Activated naive CD4-positive, alpha-beta T cell treated with anti-CD3 and anti-CD28 coated beads, Interleukin-2, amount 10 ng/mL, durations not matched to agents 7 days and 5 days (primary cell): ENCODE results near the gene NYAP1.

ENCODE experiments used
- CTCF ChIA-PET: fragments of 350-600 bp; sonication (Branson Sonifier 250); formaldehyde crosslinking; loops from one replicate; lab custom pipeline; 2021; ENCODE audit warnings: antibody characterized with exemption; lab: Charles Lee
- DNase-seq: peaks from one replicate; pipeline ENCODE4 v3.0.0-alpha.2; 2020
- H3K27ac Mint-ChIP-seq: one replicate; pipeline ENCODE4 v1.8.0; 2021; ENCODE audit warnings: mild to moderate bottlenecking, moderate library complexity, mixed read lengths
- H3K27me3 Mint-ChIP-seq: one replicate; pipeline ENCODE4 v1.8.0; 2021; ENCODE audit warnings: mild to moderate bottlenecking, mixed read lengths
- H3K36me3 Mint-ChIP-seq: one replicate; pipeline ENCODE4 v1.8.0; 2021; ENCODE audit warnings: mixed read lengths
- H3K4me1 Mint-ChIP-seq: one replicate; pipeline ENCODE4 v1.8.0; 2021; ENCODE audit warnings: mixed read lengths
- H3K4me3 Mint-ChIP-seq: one replicate; pipeline ENCODE4 v1.8.0; 2021; ENCODE audit warnings: mild to moderate bottlenecking, moderate library complexity, mixed read lengths
- H3K9me3 Mint-ChIP-seq: one replicate; pipeline ENCODE4 v1.8.0; 2021; ENCODE audit warnings: mixed read lengths

NYAP1 gene

GRCh38 chr7:100482728-100483089 is 1.0 kb upstream of the NYAP1 start:
- peaks cover 23% of the 10 kb centered on the region for H3K4me1 Mint-ChIP-seq
- H3K4me3 Mint-ChIP-seq: peak overlapping the region; percentile 83
- peaks cover 3% of the 10 kb centered on the region for H3K36me3 Mint-ChIP-seq
- no peak for DNase-seq
- peaks cover 23% of the 10 kb centered on the region for H3K27me3 Mint-ChIP-seq
- CTCF ChIA-PET: interaction anchor here (0.6 to 2.2 kb wide), 19 partner anchors 11 to 223 kb away, joined by 3 to 18 read pairs (median 4); partner anchors contain the start of genes MEPCE, MOSPD3 and ZCWPW1
- no peaks in the 10 kb centered on the region for H3K9me3 Mint-ChIP-seq
- H3K27ac Mint-ChIP-seq: no peak overlapping the region

- Mint-ChIP-seq H3K4me1 (peaks cover 23% of the 10 kb centered on the region), H3K27ac (no peak overlapping the region)
These were observed 521 bp upstream of the NYAP1 start for GRCh38 chr7:100483090-100483721.

GRCh38 chr7:100484673-100485045 is 932 bp downstream of the NYAP1 start:
- CTCF ChIA-PET: interaction anchor here (0.7 to 1.6 kb wide), 4 partner anchors 11 to 80 kb away, joined by 3 to 5 read pairs (median 3); no protein-coding TSS in a partner anchor
- Mint-ChIP-seq H3K36me3 (no peaks in the 10 kb centered on the region), H3K27ac (no peak overlapping the region), H3K4me1 (peaks cover 19% of the 10 kb centered on the region), H3K4me3 (peak overlapping the region; percentile 16), H3K27me3 (peaks cover 23% of the 10 kb centered on the region), H3K9me3 (no peaks in the 10 kb centered on the region)
- DNase-seq: no peak

More at GRCh38 chr7:100483090-100483721, 521 bp upstream of the NYAP1 start:
- CTCF ChIA-PET: interaction anchor here (0.6 to 2.2 kb wide), 18 partner anchors 10 to 222 kb away, joined by 3 to 18 read pairs (median 4); partner anchors contain the start of genes MEPCE, MOSPD3 and ZCWPW1
- peak; percentile 83 for DNase-seq
- peaks cover 1% of the 10 kb centered on the region for H3K36me3 Mint-ChIP-seq
- peaks cover 23% of the 10 kb centered on the region for H3K27me3 Mint-ChIP-seq
- no peaks in the 10 kb centered on the region for H3K9me3 Mint-ChIP-seq
- peak overlapping the region; percentile 83 for H3K4me3 Mint-ChIP-seq

GRCh38 chr7:100485471-100485876 is 1.7 kb downstream of the NYAP1 start:
- H3K9me3 Mint-ChIP-seq: no peaks in the 10 kb centered on the region
- H3K4me3 Mint-ChIP-seq: no peak overlapping the region
- CTCF ChIA-PET: interaction anchor here (0.7 to 1.6 kb wide), 4 partner anchors 10 to 79 kb away, joined by 3 to 5 read pairs (median 3); no protein-coding TSS in a partner anchor
- DNase-seq: no peak
- H3K27me3 Mint-ChIP-seq: peaks cover 30% of the 10 kb centered on the region
- H3K4me1 Mint-ChIP-seq: peaks cover 20% of the 10 kb centered on the region
- H3K27ac Mint-ChIP-seq: no peak overlapping the region
- no peaks in the 10 kb centered on the region for H3K36me3 Mint-ChIP-seq

GRCh38 chr7:100486111-100486636 is 2.4 kb downstream of the NYAP1 start:
- Mint-ChIP-seq H3K9me3 (no peaks in the 10 kb centered on the region), H3K4me3 (no peak overlapping the region), H3K27me3 (peaks cover 36% of the 10 kb centered on the region), H3K4me1 (peaks cover 19% of the 10 kb centered on the region), H3K27ac (no peak overlapping the region), H3K36me3 (no peaks in the 10 kb centered on the region)
- CTCF ChIA-PET: interaction anchor here (1.6 kb wide), 1 partner anchor 78 kb away, joined by 3 read pairs; no protein-coding TSS in a partner anchor
- no peak for DNase-seq

- Mint-ChIP-seq H3K4me3 (no peak overlapping the region), H3K9me3 (no peaks in the 10 kb centered on the region), H3K27ac (no peak overlapping the region), H3K36me3 (no peaks in the 10 kb centered on the region), H3K27me3 (peaks cover 43% of the 10 kb centered on the region), H3K4me1 (peaks cover 16% of the 10 kb centered on the region)
- no peak for DNase-seq
- CTCF ChIA-PET: interaction anchor here (2.4 kb wide), 1 partner anchor 73 kb away, joined by 9 read pairs; no protein-coding TSS in a partner anchor
These were observed 3.2 kb downstream of the NYAP1 start for GRCh38 chr7:100486753-100487446.

- CTCF ChIA-PET: interaction anchor here (2.4 kb wide), 1 partner anchor 71 kb away, joined by 9 read pairs; no protein-coding TSS in a partner anchor
- DNase-seq: no peak
These were observed 4.8 kb downstream of the NYAP1 start for GRCh38 chr7:100488333-100489095.

GRCh38 chr7:100489121-100489520 is 5.4 kb downstream of the NYAP1 start:
- Mint-ChIP-seq H3K36me3 (no peaks in the 10 kb centered on the region), H3K27me3 (peaks cover 62% of the 10 kb centered on the region), H3K9me3 (no peaks in the 10 kb centered on the region), H3K4me1 (peaks cover 19% of the 10 kb centered on the region), H3K4me3 (no peak overlapping the region), H3K27ac (no peak overlapping the region)
- DNase-seq: no peak
- CTCF ChIA-PET: interaction anchor here (1.1 to 2.4 kb wide), 2 partner anchors 12 to 70 kb away, joined by 3 to 9 read pairs; no protein-coding TSS in a partner anchor

More at GRCh38 chr7:100488333-100489095, 4.8 kb downstream of the NYAP1 start:
- Mint-ChIP-seq H3K36me3 (no peaks in the 10 kb centered on the region), H3K4me3 (no peak overlapping the region), H3K27ac (no peak overlapping the region), H3K9me3 (no peaks in the 10 kb centered on the region), H3K27me3 (peaks cover 59% of the 10 kb centered on the region), H3K4me1 (peaks cover 16% of the 10 kb centered on the region)

- DNase-seq: peak; percentile 66
- CTCF ChIA-PET: interaction anchor here (1.1 to 1.3 kb wide), 2 partner anchors 13 to 21 kb away, joined by 3 to 4 read pairs; no protein-coding TSS in a partner anchor
- H3K9me3 Mint-ChIP-seq: no peaks in the 10 kb centered on the region
- peaks cover 23% of the 10 kb centered on the region for H3K4me1 Mint-ChIP-seq
- H3K27me3 Mint-ChIP-seq: peaks cover 65% of the 10 kb centered on the region
- no peak overlapping the region for H3K27ac Mint-ChIP-seq
- no peak overlapping the region for H3K4me3 Mint-ChIP-seq
- no peaks in the 10 kb centered on the region for H3K36me3 Mint-ChIP-seq
These were observed 6.1 kb downstream of the NYAP1 start for GRCh38 chr7:100489824-100490223.

- Mint-ChIP-seq H3K4me3 (no peak overlapping the region), H3K4me1 (peaks cover 24% of the 10 kb centered on the region), H3K9me3 (no peaks in the 10 kb centered on the region), H3K36me3 (no peaks in the 10 kb centered on the region), H3K27ac (no peak overlapping the region), H3K27me3 (peaks cover 69% of the 10 kb centered on the region)
- CTCF ChIA-PET: interaction anchor here (1.1 to 1.3 kb wide), 2 partner anchors 13 to 22 kb away, joined by 3 to 4 read pairs; no protein-coding TSS in a partner anchor
- DNase-seq: no peak
These were observed 6.9 kb downstream of the NYAP1 start for GRCh38 chr7:100490483-100491191.

GRCh38 chr7:100491192-100491578 is 7.5 kb downstream of the NYAP1 start:
- CTCF ChIA-PET: interaction anchor here (1.3 kb wide), 1 partner anchor 68 kb away, joined by 7 read pairs; no protein-coding TSS in a partner anchor
- no peak overlapping the region for H3K4me3 Mint-ChIP-seq
- H3K27ac Mint-ChIP-seq: no peak overlapping the region
- no peaks in the 10 kb centered on the region for H3K9me3 Mint-ChIP-seq
- H3K36me3 Mint-ChIP-seq: no peaks in the 10 kb centered on the region
- no peak for DNase-seq
- H3K4me1 Mint-ChIP-seq: peaks cover 22% of the 10 kb centered on the region
- peaks cover 69% of the 10 kb centered on the region for H3K27me3 Mint-ChIP-seq

- DNase-seq: no peak
- Mint-ChIP-seq H3K27me3 (peaks cover 74% of the 10 kb centered on the region), H3K9me3 (no peaks in the 10 kb centered on the region), H3K4me3 (peak overlapping the region; percentile 62), H3K36me3 (no peaks in the 10 kb centered on the region), H3K4me1 (peaks cover 22% of the 10 kb centered on the region), H3K27ac (peak overlapping the region; percentile 16)
- CTCF ChIA-PET: interaction anchor here (1.2 to 3.4 kb wide), 7 partner anchors 10 to 72 kb away, joined by 3 to 12 read pairs (median 4); no protein-coding TSS in a partner anchor
These were observed 9.2 kb downstream of the NYAP1 start for GRCh38 chr7:100492738-100493475.
